Neural crest cell (in vitro differentiated cells): Measurements from ENCODE around the gene PRIMPOL. TPM values are rescaled to one million over a fixed set of nuclear protein-coding genes. Genes with fewer than 3 reads are reported as not detected.
"Not testable (repeated sequence)": the region's sequence is repeated elsewhere in the genome, so short reads cannot be mapped to it uniquely, and the experiment has no call there.

Experiments used
- DNase-seq: peaks from one replicate; pipeline ENCODE4 v3.0.0; 2021; ENCODE audit warnings: low read depth, mixed read lengths, low spot score
- H3K27ac Mint-ChIP-seq: one replicate; pipeline ENCODE4 v1.8.0; 2021; ENCODE audit warnings: mild to moderate bottlenecking, mixed read lengths; ENCODE audit not compliant: unreplicated experiment
- H3K27me3 Mint-ChIP-seq: 2 replicates; pipeline ENCODE4 v1.8.0; 2021; ENCODE audit warnings: low read depth, mild to moderate bottlenecking, mixed read lengths
- H3K36me3 Mint-ChIP-seq: 2 replicates; pipeline ENCODE4 v1.8.0; 2021; ENCODE audit warnings: low read depth, mild to moderate bottlenecking, mixed read lengths
- H3K4me1 Mint-ChIP-seq: 2 replicates; pipeline ENCODE4 v1.8.0; 2021; ENCODE audit warnings: mixed read lengths
- H3K4me3 Mint-ChIP-seq: one replicate; pipeline ENCODE4 v1.8.0; 2021; ENCODE audit warnings: mild to moderate bottlenecking, mixed read lengths
- H3K9me3 Mint-ChIP-seq: 2 replicates; pipeline ENCODE4 v1.8.0; 2021; ENCODE audit warnings: mixed read lengths
- CTCF ChIP-seq: fragments of 200-600 bp; sonication (generic); conservative IDR thresholded peaks from 2 replicates; pipeline ENCODE4 v1.5.0; 2021; ENCODE audit warnings: antibody characterized with exemption, mild to moderate bottlenecking
- total RNA-seq: library from RNA; stranded (reverse); gene quantifications from 2 replicates; pipeline ENCODE4 v1.2.1, GENCODE V29; 2021

Gene PRIMPOL
- total RNA-seq, 1 donor from 2014 or later, result 24.5 TPM

DNA sequence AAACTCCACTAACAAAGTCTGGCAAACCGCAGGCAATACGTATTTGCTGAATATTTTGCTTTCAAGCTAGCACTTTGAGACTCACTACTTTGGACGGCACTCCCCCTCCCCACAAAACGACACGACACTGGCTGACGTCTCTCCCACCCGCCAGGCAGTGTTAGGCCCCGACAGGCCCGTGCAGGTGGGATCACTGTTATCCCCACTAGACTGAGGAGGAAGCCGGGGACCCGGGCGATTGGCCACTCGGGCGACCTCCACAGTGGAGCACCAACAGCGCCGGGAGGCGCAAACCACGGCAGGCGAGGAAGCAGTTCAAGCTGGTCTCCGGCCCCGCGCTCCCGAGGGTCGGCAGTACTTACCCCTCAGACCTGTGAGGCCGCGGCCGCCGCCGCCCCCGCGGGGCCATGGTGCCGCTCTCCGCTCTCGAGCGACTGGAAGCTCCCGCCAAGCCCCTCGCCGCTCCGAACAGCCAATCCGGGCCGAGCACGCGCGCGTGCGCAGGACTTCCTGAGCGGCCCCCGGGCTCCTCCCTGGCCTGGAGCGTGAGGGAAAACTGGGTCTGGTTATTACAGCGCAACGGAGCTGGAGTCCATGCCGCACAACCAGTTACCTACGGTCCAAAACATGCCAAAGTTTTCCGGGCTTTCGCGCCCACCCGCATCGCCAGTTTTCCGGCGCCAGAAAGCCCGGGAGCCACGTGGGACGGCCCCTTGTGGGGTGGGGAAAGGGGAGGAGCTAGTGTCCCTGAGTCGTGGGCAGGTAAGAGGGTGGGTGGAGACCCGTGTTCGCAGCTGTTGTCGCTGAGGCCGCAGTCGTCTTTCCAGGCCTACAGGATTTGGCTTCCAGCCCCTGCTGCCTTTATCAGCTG lies 84.4 kb downstream of the PRIMPOL start, which contains the start of gene CENPU:
Gene CENPU, minus strand, starts transcription at position 443 of the 871 bp plus-strand sequence. Its CDS starts 34 bp downstream, at position 409.
- no peaks in the 10 kb centered on the region for H3K27me3 Mint-ChIP-seq
- H3K9me3 Mint-ChIP-seq, result no peaks in the 10 kb centered on the region
- H3K27ac Mint-ChIP-seq, result peak within 1 kb of the TSS; percentile 98
- peak within 1 kb of the TSS; percentile 97 for H3K4me3 Mint-ChIP-seq
- H3K4me1 Mint-ChIP-seq, result peaks cover 48% of the 10 kb centered on the region
- peak; percentile 95 for DNase-seq
- H3K36me3 Mint-ChIP-seq, result peaks cover 3% of the 10 kb centered on the region
- no peak for TF ChIP-seq CTCF

GRCh38 chr4:184734758-184735157 lies 85.2 kb downstream of the PRIMPOL start:
- Mint-ChIP-seq H3K27me3 (no peaks in the 10 kb centered on the region), H3K9me3 (no peaks in the 10 kb centered on the region), H3K27ac (no peak overlapping the region), H3K4me3 (peak overlapping the region; percentile 97), H3K4me1 (peaks cover 39% of the 10 kb centered on the region), H3K36me3 (peaks cover 3% of the 10 kb centered on the region)
- no peak for DNase-seq
- TF ChIP-seq CTCF, result no peak

GRCh38 chr4:184739575-184739974 lies 90.0 kb downstream of the PRIMPOL start:
- H3K36me3 Mint-ChIP-seq, H3K4me3 Mint-ChIP-seq, H3K27me3 Mint-ChIP-seq, H3K9me3 Mint-ChIP-seq, DNase-seq, H3K27ac Mint-ChIP-seq, H3K4me1 Mint-ChIP-seq: not testable (repeated sequence)

GRCh38 chr4:184740980-184741391 lies 91.4 kb downstream of the PRIMPOL start:
- H3K4me3 Mint-ChIP-seq, result no peak overlapping the region
- no peak overlapping the region for H3K27ac Mint-ChIP-seq
- TF ChIP-seq CTCF, result no peak
- no peaks in the 10 kb centered on the region for H3K27me3 Mint-ChIP-seq
- no peaks in the 10 kb centered on the region for H3K9me3 Mint-ChIP-seq
- no peaks in the 10 kb centered on the region for H3K36me3 Mint-ChIP-seq
- H3K4me1 Mint-ChIP-seq, result peaks cover 4% of the 10 kb centered on the region
- DNase-seq, result no peak

- not testable (repeated sequence) for H3K27me3 Mint-ChIP-seq, H3K36me3 Mint-ChIP-seq, H3K9me3 Mint-ChIP-seq, DNase-seq, H3K4me1 Mint-ChIP-seq, H3K4me3 Mint-ChIP-seq, H3K27ac Mint-ChIP-seq
Measured at GRCh38 chr4:184741651-184742050, 92.1 kb downstream of the PRIMPOL start.

DNA sequence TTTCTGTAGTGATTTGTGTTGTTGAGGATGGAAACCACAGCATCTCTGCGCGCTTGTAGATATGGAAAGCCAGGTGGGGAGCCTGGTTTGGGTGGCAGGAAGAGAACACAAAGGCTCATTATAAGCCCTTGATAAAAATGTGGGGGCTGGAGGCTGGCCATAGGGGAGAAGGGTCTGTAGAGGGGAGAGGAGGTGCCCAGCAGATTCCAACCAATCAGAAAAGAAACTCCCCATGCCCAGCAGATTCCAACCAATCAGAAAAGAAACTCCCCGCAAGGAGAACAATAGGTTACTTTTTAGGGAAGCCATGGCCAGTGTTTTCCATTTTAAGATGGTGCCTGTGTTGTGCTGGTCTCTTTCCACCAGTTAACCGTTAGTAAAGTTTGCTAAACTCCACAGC lies 94.1 kb downstream of the PRIMPOL start:
- H3K9me3 Mint-ChIP-seq, result no peaks in the 10 kb centered on the region
- H3K27ac Mint-ChIP-seq, result no peak overlapping the region
- TF ChIP-seq CTCF, result no peak
- H3K4me1 Mint-ChIP-seq, result peaks cover 18% of the 10 kb centered on the region
- H3K4me3 Mint-ChIP-seq, result no peak overlapping the region
- H3K27me3 Mint-ChIP-seq, result no peaks in the 10 kb centered on the region
- no peaks in the 10 kb centered on the region for H3K36me3 Mint-ChIP-seq
- no peak for DNase-seq
